Occipital lobe (tissue), 2 donors: Measurements from ENCODE around the gene SNX33. TPM values are rescaled to one million over a fixed set of nuclear protein-coding genes. Genes with fewer than 3 reads are reported as not detected.
"Not testable (repeated sequence)": the region's sequence is repeated elsewhere in the genome, so short reads cannot be mapped to it uniquely, and the experiment has no call there.

Source experiments
- DNase-seq: peaks from one replicate; lab custom pipeline; 2025; lab: John Stamatoyannopoulos, UW
- total RNA-seq: library from RNA; depleted of rRNA; stranded (reverse); fragments of >200 nt; gene quantifications from one replicate; pipeline ENCODE4 v1.2.3, GENCODE V29; 2014

The SNX33 gene, protein sequence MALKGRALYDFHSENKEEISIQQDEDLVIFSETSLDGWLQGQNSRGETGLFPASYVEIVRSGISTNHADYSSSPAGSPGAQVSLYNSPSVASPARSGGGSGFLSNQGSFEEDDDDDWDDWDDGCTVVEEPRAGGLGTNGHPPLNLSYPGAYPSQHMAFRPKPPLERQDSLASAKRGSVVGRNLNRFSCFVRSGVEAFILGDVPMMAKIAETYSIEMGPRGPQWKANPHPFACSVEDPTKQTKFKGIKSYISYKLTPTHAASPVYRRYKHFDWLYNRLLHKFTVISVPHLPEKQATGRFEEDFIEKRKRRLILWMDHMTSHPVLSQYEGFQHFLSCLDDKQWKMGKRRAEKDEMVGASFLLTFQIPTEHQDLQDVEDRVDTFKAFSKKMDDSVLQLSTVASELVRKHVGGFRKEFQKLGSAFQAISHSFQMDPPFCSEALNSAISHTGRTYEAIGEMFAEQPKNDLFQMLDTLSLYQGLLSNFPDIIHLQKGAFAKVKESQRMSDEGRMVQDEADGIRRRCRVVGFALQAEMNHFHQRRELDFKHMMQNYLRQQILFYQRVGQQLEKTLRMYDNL
- 1.4 TPM for total RNA-seq

DNA sequence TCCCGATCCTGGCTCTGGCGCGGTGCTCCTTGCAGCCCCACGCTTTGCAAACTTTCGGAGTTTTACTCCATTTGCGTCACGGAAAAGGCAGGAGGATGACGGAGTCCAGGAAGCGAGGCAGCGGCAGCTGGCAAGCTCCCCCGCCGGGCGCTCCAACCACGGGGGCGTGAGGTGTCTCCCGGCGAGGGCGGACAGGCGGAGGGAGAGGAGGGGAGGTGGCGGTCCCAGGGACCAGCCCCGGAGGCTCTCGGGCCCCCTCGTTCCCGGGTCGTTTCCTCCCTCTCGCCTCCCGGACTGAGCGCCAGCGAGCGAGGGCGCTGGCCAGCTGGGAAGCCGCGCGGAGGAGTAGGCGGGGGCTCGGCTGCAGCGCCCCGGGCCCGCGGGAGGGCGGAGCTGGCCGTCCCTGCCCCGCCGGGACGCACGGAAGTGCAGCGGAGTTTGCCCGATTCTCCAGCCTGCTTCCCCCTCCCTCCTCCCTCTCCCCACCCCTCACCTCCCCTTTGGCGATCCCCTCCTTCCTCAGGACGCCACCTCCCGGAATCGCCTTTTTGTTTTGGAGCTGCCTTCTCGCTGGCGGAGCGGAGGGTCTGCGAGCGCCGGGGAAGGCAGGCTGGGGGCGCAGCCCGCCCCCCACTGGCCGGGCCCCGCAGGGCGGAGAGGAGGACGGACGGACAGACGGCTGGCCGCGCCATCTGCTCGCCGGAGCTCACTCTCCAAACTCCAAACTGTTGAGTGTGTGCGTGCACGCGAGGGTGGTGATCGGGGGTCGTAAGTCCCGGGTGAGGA, at the start of gene SNX33:
Gene SNX33 (plus strand): TSS at position 543 of the 786 bp plus-strand sequence. CDS start 1,191 bp downstream, outside the sequence.
- DNase-seq, result no peak

DNA sequence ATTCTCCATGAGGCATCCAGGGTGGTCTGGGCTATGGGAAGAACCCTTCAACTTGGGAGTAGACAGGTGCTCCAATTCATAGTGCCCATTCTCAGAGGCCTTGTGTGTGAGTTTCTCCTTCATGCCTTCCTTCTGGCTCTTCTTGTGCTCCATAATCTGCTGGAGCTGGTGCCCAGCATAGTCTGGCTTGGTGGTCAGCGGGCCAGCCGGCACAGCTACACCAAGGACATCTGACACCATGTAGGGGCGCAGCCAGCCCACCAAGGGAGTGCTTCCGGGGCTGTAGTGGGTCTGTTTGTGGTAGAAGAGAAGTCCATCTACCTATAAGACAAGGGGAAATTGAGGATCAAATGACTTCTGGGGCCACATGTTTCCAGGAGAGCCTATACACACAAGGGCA, 49.4 kb upstream of the SNX33 start:
- DNase-seq, result no peak

DNA sequence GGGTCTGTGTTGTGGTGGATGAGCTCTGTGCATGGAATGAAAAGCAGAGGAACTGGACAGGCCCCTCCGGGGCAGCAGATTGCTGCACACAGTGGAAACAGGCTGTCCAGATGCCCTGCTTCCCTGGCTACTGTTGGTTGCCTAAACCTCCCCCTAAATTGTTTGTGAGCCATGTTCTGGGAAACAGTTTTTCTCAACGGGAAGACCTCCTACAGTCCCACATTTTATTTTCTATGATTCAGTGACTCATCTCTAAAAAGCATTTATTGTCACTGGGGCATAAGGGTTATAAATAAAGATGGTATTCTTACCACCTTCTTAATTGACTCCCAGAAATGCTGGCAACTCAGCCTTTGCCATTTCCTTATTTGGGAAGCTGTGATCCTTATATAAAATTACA, 48.3 kb upstream of the SNX33 start:
- DNase-seq, result no peak

DNA sequence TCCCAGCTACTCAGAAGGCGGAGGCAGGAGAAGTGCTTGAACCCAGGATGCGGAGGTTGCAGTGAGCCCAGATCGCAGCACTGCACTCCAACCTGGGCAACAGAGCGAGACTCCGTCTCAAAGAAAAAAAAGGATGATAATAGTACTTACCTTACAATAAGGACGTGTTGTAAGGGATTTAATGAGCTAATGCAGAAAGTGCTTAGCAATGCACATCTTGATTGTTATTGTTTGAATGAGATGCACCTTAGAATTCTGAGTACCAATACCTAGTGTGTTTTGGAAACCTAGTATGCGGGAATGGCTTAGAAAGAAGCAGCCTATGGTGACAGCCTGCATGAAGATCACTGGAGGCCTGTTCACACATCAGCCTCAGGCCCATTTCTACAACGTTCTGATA, 41.7 kb upstream of the SNX33 start:
- DNase-seq, result no peak

DNA sequence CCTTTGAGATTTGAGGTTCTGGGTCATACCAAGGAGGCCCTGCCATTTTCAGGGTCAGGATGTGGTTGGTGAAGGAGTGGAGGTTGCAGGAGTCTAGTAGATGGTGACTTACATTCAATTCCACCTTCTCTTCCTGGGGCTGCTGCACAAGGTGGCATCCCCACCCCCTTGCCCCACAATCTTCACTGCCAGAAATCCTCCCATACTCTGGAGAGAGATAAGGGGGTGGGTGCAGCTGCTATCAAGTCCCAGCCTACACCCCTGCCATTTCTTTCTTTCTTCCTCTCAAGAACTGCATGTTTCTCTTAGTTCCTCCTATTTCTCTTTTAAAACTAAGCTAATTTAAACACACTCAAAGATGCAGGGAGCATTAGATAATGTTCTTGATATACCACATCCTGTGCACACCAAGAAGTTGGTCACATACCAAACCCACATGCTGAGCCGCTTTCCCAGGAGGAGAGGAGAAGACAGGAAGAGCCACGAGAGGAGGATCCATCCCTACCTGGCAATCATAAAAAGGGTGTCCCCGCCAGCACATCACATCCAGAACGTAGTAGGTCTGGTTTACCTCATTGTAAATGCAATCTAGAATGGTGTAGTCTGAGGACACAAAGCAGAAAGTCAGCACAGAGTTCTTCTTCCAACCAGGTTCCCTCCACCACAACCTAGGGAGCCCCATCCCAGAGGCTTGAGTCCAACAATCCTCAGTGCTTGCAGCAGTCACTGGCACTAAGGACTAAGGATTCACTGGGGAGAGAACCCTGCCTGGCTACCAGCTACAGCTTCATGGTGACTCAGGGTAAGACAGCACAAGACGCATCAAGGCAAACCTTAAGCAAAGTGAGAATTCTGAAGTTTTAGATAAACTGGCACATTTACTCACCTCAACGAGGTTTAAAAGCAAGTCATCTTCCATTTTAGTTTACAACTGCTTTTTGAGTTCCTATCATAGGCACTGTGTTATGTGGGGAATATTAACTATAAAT, 40.7 kb upstream of the SNX33 start:
- no peak for DNase-seq

DNA sequence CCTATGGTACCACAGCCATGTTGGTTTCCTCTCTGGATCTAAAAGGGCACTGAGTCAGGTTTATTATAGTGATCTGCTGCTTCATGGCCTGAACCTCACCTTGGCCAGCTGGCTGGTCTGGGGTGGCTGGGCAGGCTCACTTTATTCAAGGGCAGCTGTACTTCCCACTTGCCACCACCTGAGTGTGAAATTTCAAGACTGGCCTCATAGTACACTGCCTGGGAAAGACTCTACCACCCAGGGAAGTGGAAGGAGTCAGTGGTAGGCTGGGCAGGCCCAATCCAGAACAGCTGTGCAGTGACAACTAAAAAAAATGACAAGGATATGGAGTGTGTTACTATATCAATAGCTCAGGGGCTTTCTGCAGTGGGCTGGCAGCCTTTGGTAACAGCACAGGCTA, 30.9 kb upstream of the SNX33 start:
- DNase-seq, result no peak

DNA sequence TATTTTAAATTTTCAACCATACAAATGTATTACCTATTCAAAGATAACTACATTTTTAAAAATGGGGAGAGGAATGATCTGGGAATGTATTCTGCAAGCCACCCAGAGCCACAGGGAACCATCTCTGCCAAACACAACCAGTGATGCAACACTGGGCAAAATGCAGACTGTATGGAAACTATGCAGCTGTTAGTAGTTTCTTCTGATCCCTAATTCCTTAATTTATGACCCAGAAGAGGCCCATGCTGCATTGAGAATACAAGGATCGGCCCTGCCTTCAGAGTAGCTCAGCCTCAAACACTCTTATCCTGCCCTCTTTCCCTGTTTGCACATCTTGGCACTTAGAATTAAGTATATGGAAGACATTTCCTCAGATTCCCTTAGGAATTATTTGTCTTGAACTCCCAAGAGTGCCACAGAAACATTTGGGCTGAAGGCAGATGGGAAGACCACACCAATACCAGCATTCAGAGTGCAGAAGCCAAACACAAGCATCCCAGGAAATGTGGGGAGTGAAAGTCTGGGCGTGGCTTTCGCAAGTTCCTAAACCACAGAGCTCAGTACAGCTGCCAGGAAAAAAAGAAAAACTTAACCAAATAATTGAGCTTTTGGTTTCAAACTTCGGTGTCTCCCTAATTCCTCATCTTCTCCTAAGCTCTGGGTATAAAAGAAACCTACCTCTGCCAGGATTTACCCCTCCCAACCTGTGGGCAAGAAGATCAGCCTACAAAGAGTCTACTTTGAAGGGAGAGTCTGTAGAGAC, 27.5 kb upstream of the SNX33 start:
- no peak for DNase-seq

DNA sequence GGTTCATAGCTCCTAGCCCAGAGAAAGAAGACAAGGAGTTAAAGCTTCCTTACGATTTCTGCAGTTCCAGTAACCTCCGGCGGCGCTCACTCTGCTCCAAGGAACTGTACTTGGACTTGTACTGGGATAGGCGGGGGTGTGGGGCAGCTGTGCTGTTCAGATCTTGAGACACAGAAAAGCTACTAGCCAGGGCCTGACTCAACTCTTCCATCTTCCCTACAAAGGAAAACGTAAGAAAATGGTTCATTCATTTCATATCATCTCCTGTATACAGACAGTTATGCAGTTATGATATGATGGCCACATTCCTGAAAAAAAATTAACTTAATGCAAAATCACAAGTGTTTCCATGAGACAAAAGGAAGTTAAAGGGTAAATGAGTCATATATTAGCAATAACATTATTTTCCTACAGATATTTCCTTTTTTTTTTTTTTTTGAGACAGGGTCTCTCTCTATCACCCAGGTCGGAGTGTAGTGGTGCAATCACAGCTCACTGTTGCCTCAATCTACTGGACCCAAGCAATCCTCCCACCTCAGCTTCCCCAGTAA, 26.8 kb upstream of the SNX33 start:
- DNase-seq, result no peak

DNA sequence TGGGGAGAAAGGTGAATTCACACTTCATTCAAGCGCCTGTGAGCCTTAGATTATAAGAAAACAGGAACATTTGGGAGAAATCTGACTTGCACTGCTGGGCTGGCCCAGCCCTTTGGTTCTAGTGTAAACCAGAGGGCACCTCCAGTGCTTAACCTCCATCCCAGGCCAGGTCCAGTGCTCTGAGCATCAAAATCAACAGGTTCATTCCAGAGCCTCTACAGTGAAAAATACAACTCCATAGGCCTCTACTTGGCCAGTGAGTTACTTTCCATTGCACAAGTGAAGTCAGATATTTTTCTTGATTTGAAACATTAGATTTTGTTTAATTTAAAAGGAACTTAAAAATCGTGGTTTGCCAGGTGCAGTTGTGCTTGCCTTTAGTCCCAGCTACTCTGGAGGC, 25.2 kb upstream of the SNX33 start:
- no peak for DNase-seq

DNA sequence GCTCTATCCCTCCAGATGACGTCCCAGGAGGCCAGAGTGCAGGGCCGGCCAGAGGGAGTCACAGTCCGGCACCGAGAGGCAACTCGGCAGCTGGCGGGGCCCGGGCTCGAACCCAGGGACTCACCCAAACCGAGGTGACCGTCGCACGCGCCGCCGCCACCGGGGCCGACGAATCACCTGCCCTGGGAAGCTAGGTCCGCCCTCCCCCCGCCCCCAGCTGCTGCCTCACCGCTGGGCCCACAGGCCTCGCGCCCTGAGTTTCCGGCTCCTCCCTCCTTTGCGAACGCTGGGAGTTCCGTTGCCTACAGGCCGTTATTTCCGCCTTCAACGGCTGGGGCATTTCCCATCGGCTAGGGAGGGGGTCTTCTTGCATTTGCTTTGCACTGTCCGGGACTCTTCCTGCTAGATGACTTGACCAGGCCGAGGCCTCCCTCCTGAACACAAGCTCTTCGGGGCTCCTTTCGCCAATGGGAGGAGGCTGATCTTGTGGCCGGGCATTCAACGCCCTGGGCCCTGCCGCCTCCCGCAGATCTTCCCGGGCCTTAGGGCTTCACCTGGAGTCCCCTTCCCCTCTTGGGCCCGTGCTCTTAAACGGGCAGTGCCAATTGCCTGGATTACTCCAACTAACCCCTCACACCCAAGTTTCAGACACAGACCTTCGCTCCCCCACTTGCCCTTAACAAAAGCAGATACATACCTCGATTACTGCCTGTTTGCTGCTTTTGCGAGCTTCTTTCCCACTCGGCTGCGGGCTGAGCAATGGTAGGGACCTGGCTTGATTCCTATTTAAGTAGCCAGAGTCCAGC, 22.0 kb upstream of the SNX33 start, which contains the start of gene SNUPN:
Gene SNUPN (minus strand): TSS at position 184 of the 806 bp plus-strand sequence. CDS start 4,674 bp downstream, outside the sequence.
- DNase-seq, result peak; percentile 91

DNA sequence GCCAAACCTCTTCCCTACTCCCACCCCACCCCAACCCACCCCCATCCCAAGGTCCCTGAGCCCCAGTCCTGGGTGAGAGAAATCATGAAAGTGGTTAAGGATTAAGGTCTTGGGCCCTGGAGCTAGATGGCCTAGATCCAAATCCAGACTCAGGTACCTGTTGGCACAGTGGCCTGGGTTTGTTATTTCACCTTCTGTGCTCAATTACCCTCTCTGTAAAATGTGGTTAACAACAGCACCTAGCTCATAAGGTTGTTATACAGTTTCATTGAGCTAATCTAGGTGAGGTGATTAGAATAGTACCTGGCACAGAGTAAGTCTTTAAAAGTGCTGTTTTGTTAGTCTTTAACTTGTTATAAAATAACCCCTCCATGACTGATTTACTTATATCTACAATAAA, 15.8 kb upstream of the SNX33 start:
- DNase-seq, result no peak

DNA sequence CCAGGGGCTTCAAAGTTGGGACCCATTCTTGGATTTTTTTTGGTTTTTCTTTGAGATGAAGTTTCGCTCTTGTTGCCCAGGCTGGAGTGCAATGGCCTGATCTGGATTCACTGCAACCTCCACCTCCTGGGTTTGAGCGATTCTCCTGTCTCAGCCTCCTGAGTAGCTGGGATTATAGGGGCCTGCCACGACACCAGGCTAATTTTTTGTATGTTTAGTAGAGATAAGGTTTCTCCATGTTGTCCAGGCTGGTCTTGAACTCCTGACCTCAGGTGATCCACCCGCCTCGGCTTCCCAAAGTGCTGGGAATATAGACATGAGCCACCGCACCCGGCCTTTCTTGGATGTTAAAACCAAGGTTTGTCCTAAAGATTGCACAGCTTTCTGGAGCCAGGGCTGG, 13.8 kb upstream of the SNX33 start:
- DNase-seq, result not testable (repeated sequence)

DNA sequence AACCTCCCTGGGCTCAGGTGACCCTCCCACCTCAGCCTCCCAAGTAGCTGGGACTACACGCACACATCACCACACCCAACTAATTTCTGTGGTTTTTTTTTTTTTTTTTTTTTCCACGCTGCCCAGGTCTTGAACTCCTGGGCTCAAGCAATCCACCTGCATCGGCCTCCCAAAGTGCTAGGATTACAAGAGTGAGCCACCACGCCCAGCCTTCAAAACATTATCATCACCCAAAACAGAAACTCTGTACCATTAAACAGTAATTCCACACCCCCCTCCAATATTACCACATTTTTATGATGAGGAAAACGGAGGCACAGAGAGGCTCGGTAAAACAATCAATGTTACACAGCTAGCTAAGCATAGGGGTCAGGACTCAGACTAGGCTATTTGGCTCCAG, 11.7 kb upstream of the SNX33 start:
- DNase-seq, result no peak

DNA sequence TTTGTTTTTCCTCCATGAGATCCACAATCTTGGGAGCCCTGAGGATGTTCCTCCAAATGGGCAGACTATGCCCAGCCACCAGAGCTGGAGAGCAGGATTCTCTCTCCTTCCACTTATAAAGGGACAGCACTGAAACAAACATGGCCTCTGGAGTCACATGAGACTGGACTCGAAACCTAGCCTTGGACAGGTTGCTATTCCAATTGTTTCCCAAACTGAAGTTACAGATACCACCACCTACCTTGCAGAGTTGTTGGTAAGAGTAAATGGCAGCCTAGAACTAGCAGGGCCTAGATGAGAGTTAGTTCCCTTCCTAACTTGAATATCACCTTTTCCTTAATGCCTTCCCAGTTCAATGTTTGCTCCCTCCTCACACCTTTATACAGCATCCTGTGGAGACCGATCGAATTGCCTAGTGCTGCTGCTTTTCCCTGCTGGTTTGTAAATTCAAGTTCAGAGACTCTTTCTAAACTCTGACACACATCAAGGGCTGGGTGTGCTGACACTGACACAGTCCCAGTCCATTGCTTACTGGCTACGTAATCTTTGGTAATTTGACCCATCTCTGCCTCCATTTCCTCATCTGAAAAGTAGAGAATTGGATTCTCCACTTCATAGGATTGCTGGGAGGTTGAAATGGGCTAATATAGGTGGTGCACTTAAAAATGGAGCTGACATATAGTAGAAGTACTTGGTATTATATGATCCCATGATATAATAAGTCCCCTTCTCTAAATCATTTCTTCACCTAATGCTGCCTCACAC, 10.3 kb upstream of the SNX33 start:
- DNase-seq, result no peak

DNA sequence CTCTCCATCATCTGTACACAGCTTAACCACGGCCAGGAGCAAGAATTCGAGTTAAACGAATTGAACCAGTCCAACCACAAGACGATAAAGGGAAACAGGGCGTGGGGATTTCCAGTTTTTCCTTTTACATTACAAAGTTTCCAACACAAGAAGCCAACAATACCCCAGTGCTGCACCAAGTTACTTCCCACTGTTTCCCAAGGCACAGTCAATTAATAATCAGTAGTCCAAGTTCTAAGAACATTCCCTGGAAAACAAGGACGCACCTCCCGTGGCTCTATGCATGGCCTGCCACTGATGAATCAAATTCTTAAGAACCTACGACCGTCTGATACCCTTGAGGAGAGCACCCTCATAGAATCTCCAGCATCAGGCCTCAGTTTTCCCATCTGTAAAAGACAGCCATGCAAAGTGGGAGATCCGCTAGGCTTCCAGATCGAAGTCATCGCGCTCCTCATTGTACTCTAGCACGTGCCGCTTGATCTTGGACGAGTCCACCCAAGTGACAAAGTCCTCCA, 8.5 kb upstream of the SNX33 start:
- no peak for DNase-seq

DNA sequence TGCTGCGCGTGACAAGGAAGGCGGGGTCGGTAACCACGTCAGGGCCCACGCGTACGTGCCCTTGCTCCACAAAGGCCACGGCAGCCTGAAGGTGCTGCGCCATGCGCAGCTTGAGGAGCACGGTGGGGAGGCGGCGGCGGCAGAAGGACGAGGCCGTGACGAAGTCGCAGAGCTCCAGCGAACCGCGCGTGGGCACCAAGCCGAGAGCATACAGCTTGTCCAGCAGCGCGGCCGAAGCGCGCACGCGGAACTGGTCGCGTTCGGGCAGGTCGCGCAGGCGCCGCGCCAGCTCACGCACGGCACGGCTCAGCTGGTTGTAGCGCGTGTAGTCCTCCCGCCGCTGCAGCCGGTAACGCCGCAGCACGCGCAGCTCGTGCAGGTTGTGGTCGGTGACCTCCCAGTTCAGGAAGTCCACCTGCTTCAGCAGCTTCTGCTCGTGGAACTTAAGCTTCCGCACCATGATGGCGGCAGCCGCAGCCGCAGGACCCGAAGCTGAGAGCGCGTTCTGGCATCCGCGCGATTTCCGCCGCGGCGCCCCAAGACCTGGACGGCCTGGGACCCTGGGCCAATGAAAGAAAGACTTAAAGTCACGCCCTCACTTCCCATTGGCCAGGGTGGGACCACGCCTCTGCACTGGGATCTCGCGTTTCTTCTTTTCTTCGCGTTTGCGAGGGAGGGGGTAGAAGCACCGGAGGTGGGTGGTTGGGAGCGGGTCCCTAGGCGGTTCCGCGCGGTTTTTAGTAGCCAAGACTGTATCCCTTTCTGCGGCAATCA, 7.8 kb upstream of the SNX33 start, which contains the start of gene IMP3:
Gene IMP3 (minus strand): TSS at position 516 of the 774 bp plus-strand sequence. CDS start 56 bp downstream, at position 460.
- peak; percentile 94 for DNase-seq
